H1 (cell line): Measurements from ENCODE around the gene PAX3. TPM values are rescaled to one million over a fixed set of nuclear protein-coding genes. Genes with fewer than 3 reads are reported as not detected.

ENCODE experiments used
- FOSL1 ChIP-seq: IDR thresholded peaks from 2 replicates; pipeline ENCODE4 v1.6.1; 2011; ENCODE audit warnings: mild to moderate bottlenecking, low read depth, low read length, moderate library complexity; ENCODE audit not compliant: insufficient read depth
- HDAC6 ChIP-seq: IDR thresholded peaks from one replicate; pipeline ENCODE4 v1.7.1; 2012; ENCODE audit warnings: low read depth, mild to moderate bottlenecking, inconsistent platforms, low read length, moderate library complexity
- POLR2A ChIP-seq, 2 experiments: IDR thresholded peaks; 1 replicate in 1 of 2; 2 replicates in 1 of 2; pipeline ENCODE4 v1.6.1; 2011; ENCODE audit warnings: low read depth in 2 of 2, low read length in 2 of 2, mild to moderate bottlenecking in 2 of 2; ENCODE audit errors: control extremely low read depth in 1 of 2
- SIRT6 ChIP-seq: IDR thresholded peaks from one replicate; pipeline ENCODE4 v1.7.1; 2012; ENCODE audit warnings: low read length, inconsistent platforms
- polyA plus RNA-seq, 7 experiments: library from polyadenylated mRNA; depleted of rRNA in 3 of 7; stranded (reverse) in 5 of 7; unstranded in 2 of 7; fragments of >200 nt in 5 of 7; fragments of 200-250 nt in 2 of 7; gene quantifications; 1 replicate in 5 of 7; 2 replicates in 1 of 7; 4 replicates in 1 of 7; pipeline versions ENCODE4 v1.2.1 to v1.2.3, GENCODE V29; 2011 to 2013; ENCODE audit warnings: missing spikeins in 2 of 7, mixed read lengths in 2 of 7
- total RNA-seq: library from RNA; stranded (reverse); fragmentation: NEBNext Ultra II Directional; extraction: Animal tissue kit (Norgen Biotek cat#: 25700); gene quantifications from 2 replicates; pipeline ENCODE4 v1.2.1, GENCODE V29; 2021

The PAX3 gene
- total and polyA plus RNA-seq, 2 of the 8 experiments (the other 6 are each of a cell fraction or from before 2014, with no cell fraction given), result 0.33 TPM; not detected in 1

- TF ChIP-seq FOSL1, result no peak
- no peak for TF ChIP-seq POLR2A (IDR thresholded peaks at IDR 0.05; ENCODE audit: control extremely low read depth in 1 of 2, low read depth in 2 of 2, low read length in 2 of 2)
- no peak for TF ChIP-seq HDAC6
- no peak for TF ChIP-seq SIRT6
These were observed 93.7 kb downstream of the PAX3 start (continued) for GRCh38 chr2:222205136-222205535.
